ENCODE measurements around the gene APBA1.

- no peak for TF ChIP-seq EZH2 (IDR thresholded peaks at IDR 0.05)
- TF ChIP-seq CTCF (IDR thresholded peaks at IDR 0.05) = no peak
- TF ChIP-seq EZH2phosphoT487 (IDR thresholded peaks at IDR 0.05) = no peak
These were observed 156.4 kb downstream of the APBA1 start for GRCh38 chr9:69515810-69516209.

All from neural progenitor cell (in vitro differentiated cells).